ENCODE data around the gene CTH. TPM values are rescaled to one million over a fixed set of nuclear protein-coding genes. Genes with fewer than 3 reads are reported as not detected.
"Not testable (repeated sequence)": the region's sequence is repeated elsewhere in the genome, so short reads cannot be mapped to it uniquely, and the experiment has no call there.

Gene CTH
- total RNA-seq, 1 experiment from 2014 or later: 10.6 TPM

- in situ Hi-C loops (cut with HindIII; ENCODE audit: low pct_unique_long_range_greater_than_20kb, low sequenced_read_pairs): no loop called here
- no peak for DNase-seq (ENCODE audit: low read depth, low spot score)
These were observed 66.0 kb downstream of the CTH start for GRCh38 chr1:70477090-70477489.

DNA sequence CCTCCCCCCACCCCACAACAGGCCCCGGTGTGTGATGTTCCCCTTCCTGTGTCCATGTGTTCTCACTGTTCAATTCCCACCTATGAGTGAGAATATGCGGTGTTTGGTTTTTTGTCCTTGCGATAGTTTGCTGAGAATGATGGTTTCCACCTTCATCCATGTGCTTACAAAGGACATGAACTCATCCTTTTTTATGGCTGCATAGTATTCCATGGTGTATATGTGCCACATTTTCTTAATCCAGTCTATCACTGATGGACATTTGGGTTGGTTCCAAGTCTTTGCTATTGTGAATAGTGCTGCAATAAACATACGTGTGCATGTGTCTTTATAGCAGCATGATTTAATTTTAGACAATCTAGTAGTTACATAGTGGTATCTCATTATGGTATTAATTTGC lies 66.8 kb downstream of the CTH start:
- in situ Hi-C loops (cut with HindIII; ENCODE audit: low pct_unique_long_range_greater_than_20kb, low sequenced_read_pairs): not testable (repeated sequence)

GRCh38 chr1:70483342-70483741 lies 72.3 kb downstream of the CTH start:
- in situ Hi-C loops (cut with HindIII; ENCODE audit: low pct_unique_long_range_greater_than_20kb, low sequenced_read_pairs): no loop called here
- DNase-seq (ENCODE audit: low read depth, low spot score): no peak

More for the DNA sequence above, 66.8 kb downstream of the CTH start:
- not testable (repeated sequence) for DNase-seq (ENCODE audit: low read depth, low spot score)

DNA sequence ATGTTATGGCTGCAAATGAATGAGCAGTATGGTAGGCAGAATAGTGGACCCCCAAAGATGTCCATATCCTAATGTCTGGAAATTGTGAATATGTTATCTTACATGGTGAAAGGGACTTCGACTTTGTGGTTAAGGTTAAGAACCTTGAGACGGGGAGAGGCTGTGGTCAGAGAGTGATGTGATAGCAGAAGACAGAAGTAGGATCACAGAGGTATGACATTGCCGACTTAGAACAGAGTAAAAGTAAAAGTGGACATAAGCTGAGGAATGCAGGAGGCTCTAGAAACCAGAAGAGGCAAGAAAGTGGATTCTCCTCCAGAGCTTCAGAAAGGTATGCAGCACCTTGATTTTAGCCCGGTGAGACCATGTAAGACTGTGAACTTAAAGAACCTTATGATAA lies 74.6 kb downstream of the CTH start:
- DNase-seq (ENCODE audit: low read depth, low spot score): no peak
- in situ Hi-C loops (cut with HindIII; ENCODE audit: low pct_unique_long_range_greater_than_20kb, low sequenced_read_pairs): no loop called here

DNA sequence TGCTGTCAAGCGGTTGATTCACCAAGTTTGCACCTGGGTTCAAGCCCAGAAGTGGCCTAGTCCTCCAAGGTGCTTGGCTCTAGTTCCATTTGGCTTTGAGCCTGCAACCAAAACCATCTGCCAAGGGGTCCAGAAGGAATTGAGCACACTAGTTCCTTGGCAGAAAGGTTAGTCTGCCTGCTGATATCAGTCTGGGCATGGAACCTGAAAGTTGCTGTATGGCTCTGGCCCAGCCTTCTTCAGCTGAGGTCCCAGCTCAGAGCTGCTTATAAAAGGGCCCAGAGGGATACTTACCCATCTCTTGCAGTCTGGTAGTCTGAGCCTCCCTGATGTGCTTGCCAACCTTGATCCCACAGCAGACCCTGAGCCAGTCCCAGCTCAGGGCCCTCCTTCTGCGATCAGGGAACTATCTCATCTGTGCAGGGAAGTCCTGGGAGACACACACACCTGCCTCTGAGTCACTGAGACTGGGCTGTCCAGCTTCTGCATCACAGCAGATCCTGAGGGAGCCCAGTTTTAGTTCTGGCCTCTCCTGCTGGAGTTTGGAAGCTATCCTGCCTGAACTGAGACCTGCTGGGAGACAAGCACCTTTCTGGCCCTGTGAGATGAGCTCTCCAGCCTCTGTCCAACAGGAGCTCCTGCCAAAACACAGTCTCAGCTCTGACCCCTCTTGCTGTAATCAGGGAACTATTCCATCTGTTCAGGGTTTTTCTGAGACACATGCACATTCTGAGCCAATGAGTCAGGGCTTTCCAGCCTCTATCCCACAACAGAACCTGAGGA lies 75.8 kb downstream of the CTH start:
- no peak for DNase-seq (ENCODE audit: low read depth, low spot score)
- in situ Hi-C loops (cut with HindIII; ENCODE audit: low pct_unique_long_range_greater_than_20kb, low sequenced_read_pairs): no loop called here

- no peak for DNase-seq (ENCODE audit: low read depth, low spot score)
- in situ Hi-C loops (cut with HindIII; ENCODE audit: low pct_unique_long_range_greater_than_20kb, low sequenced_read_pairs): no loop called here
These were observed 76.4 kb downstream of the CTH start for GRCh38 chr1:70487459-70487815.

GRCh38 chr1:70487910-70488665 lies 77.0 kb downstream of the CTH start:
- DNase-seq (ENCODE audit: low read depth, low spot score): peak; percentile 76
- in situ Hi-C loops (cut with HindIII; ENCODE audit: low pct_unique_long_range_greater_than_20kb, low sequenced_read_pairs): no loop called here

Small RNA genes lying within 50 kb of the gene (small RNA-seq; reads per million reads assigned to genes)
- 0 reads per million in 2 experiments for gene RF00017

Other genes with a start within 250 kb of the CTH start
- gene LRRC40, start 205.7 kb upstream of the CTH start, total RNA-seq (2014; rRNA removed; shearing (Covaris generic)): 12.5 and 14.2 TPM in 2 replicates
- gene SRSF11, start 189.9 kb upstream of the CTH start, total RNA-seq (2014; rRNA removed; shearing (Covaris generic)): 73.3 and 77.3 TPM in 2 replicates
- 18.0 and 20.0 TPM in 2 replicates for gene ANKRD13C, start 56.5 kb upstream of the CTH start, total RNA-seq (2014; rRNA removed; shearing (Covaris generic))

Measured in SK-MEL-5 (cell line).